T1000 (cell line): ENCODE measurements around the gene ARV1.
"Not testable (repeated sequence)": the region's sequence is repeated elsewhere in the genome, so short reads cannot be mapped to it uniquely, and the experiment has no call there.

ENCODE experiments used
- DNase-seq: peaks from one replicate; lab custom pipeline; 2025; ENCODE audit warnings: mixed read lengths; lab: John Stamatoyannopoulos, UW

Gene ARV1

DNA sequence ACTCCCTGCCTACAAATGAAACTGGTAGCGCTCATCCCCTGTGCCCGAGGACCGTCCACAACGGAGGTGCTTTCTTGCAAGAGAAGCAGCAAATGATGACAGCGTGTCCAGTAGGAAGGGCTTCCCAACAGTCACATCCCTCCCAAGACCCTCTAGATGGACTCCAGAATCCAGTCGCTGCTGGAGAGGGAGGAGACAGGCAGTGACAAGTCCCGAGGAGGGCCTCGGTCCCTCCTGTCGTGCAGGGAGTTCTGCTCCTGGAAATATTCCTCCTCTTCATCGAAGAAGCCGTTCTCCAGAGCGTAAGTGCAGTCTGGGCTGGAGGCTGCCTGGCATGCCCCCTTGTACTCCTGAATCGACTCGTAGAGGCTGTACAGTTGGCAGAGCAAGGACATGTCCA is 40.8 kb downstream of the ARV1 start:
- no peak for DNase-seq

DNA sequence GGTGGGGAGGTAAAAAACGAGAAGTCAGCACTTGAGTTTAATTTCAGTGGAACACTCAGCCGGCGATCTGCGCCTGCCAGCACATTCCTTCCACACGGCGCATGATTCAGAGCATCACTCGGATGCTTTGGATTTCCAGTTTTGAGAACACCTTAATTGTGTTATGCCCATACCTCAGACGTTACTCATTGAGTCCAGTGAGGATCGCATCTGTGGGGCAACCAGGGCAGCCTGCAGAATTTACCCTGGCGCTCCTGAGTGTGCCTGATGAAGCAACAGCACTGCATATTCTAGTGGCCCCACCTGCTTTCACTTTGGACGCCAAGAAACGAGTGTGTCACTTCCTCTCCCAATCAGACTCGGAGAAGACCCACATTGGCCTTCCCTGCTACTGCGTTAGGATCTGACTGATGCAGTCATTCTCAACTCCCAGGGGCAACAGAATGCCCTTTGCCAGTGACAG is 41.3 kb downstream of the ARV1 start:
- DNase-seq: no peak

DNA sequence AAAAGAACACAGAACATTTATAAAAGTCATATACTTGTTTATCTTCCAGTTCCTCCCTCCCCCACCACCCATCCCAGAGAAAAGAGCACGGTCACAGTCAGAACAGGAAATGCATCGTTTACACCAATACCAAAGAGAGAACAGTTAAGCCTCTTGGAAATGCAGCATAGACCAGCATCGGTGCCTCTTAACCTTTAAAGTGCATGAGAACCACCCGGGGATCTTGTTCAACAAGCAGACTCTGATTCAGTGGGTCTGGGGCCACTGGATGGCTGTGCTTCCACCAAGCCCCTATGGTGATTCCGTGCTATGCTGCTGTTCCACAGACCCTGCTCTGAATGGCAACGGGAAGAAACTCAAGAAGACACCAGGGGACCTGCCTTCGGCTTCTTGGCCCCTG is 41.9 kb downstream of the ARV1 start:
- no peak for DNase-seq

DNA sequence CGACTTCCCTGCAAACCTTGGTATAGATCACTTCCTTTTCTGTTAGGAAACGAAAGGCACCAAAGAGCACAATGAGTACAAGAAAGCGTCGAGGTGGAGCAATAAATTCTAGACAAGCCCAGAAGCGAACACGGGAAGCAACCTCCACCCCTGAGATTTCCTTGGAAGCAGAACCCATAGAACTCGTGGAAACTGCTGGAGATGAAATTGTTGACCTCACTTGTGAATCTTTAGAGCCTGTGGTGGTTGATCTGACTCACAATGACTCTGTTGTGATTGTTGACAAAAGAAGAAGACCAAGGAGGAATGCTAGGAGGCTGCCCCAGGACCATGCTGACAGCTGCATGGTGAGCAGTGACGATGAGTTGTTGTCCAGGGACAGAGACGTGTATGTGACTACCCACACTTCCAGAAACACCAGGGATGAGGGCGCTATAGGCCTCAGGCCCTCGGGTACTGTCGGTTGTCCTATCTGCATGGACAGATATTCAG is 42.7 kb downstream of the ARV1 start:
- DNase-seq: no peak

DNA sequence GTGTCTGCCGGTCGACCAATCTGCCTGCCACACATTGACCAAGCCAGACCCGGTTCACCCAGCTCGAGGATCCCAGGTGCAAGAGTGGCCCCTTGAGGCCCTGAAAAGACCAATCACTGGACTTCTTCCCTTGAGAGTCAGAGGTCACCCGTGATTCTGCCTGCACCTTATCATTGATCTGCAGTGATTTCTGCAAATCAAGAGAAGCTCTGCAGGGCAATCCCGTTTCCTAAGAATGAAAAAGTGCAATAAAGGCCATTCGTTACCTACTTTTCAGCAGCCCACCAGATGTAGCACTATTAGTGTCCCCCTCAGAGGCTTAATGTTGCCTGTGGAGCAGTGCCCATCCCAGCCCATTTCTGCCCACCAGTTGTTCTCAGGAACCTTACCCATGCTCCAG is 43.6 kb downstream of the ARV1 start:
- DNase-seq: not testable (repeated sequence)

DNA sequence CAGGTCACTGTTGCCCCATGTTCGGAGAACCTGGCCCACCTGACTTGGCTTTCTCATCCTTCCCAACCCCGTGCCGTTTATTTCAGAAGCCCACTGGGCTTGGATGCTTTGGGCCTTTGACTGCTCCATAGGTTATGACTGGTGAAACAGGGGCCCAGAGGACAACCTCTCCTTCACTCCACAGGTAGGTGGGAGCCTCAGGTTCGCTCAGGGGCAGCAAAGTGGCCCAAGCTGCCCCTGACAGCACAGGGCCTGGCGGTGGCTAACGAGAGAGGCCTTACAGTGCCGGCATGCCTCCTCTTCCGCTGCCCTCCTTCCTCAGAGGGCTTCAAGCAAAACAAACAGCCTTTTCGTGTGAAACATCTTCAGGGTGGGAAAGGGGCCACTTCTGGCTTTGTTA is 44.3 kb downstream of the ARV1 start:
- DNase-seq: no peak

DNA sequence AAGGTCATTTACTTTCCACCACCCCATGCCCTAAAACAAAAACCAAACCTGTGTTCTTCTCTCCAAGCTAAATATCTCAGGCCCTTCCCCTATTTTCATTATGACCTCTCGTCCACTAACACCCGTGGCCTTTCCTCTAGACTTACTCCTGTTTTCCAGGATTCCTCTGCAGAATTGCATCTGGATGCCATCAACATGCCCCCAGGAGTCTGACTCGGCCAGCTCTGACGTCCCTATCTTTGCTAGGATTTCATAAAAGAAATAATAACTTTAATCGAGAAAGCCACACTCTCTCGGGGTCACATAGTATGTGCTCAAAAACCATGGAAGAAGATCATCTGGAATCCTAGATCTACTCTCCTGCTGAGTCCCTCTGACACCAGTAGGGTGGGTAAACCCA is 47.7 kb downstream of the ARV1 start:
- no peak for DNase-seq

DNA sequence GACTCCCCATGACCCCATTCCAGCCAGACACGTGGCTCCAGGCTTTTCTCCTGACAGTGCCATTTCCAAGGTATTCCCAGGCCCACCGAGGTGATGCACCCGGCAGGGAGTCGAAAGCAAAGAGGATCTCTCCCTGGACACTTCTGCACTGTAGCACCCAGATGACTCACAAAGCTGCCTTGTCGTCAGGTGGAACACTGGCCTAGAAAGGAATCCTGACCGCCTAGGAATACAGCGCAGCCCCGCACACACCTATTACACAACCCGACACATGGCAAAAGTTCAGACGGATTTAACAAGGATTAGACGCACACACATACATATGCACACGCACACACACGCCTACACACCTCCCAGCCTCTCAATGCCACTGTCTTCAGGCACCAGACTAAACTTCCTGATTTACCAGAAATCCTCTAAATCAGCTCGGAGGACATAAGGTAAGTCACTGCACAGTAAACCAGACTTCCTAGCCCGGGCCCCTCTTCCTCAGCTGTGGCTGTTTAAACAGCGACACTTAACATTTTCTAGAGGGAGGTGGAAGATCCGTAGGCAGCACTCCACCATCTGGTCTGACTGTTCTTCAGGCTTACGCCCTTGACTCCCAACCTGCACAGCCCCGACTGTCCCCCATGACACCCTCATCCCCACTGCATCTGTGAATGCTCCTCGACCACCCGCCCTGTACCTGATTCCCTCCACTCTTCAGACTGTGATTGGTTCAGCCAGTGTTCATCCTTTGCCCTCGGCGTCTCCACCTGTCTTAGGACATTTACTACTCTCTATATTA is 48.4 kb downstream of the ARV1 start:
- no peak for DNase-seq

DNA sequence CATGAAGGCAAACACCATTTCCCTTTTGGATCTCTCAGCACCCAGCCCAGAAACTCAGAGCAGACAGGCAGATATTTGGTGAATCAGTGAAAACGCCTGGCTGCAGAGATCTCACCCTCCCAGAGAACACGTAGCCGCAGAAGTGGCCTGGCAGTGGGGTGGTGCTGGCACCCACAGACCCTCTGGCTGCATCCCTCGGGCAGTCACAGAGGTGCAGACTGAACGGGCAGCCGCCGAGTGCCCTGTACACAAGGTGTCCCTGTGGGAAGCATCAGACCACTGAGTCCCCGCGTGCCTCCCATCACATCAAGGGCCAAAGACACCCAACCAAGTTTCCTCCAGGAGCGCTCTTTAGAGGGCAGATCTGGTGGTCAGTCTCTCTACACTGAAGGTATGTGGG is 49.1 kb downstream of the ARV1 start:
- no peak for DNase-seq

DNA sequence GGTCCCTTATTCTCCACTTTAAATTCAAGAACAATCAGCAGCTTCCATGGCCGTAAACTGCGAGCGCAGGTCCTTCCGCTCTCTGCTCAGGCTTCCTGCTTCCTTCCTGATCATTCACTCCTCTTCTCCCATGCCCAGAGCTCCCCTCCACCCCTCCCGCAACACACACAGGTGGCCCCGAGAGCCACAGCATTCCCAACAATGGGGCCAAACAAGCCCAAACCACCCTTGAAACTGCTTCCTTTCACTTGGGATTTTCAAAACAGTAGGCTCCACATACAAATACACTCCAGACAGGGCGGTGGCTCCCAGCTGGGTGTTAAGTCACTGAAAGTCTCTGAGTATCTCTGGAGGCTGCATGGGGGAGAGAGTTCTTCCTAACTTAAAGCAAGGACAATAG is 49.8 kb downstream of the ARV1 start:
- DNase-seq: no peak

DNA sequence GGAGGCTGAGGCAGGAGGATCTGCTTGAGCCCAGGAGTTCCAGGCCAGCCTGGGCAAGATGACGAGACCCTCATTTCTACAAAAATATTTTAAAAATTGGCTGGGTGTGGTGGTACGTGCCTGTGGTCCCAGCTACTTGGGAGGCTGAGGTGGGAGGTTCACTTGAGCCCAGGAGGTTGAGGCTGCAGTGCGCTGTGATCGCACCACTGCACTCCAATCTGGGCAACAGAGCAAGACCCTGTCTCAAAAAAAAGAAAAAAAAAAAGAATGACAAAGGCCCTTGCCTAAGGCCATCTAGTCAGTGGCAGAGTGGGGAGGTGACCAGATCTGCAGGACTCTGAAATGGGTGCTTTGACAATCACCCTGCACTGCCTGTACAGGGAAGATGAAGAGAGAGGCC is 50.4 kb downstream of the ARV1 start:
- DNase-seq: not testable (repeated sequence)

DNA sequence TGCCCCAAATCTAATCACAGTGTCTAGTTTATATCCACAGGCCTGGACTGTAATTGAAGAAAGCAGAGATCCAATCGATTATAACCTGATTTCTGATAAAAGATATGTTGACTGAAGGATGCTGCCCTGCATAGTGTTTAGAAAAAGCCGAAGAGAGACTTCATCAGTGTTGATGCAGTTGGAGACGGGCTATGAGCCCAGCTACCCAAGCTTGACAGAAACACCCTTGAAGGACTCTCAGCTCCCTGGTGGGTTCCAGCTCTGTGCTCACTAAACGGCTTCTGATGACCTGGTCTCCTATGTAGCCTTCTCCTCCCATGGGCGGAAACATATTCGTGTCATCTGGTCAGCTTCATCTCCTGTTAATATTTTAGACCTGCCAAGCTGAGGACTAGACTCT is 50.9 kb downstream of the ARV1 start:
- DNase-seq: no peak

DNA sequence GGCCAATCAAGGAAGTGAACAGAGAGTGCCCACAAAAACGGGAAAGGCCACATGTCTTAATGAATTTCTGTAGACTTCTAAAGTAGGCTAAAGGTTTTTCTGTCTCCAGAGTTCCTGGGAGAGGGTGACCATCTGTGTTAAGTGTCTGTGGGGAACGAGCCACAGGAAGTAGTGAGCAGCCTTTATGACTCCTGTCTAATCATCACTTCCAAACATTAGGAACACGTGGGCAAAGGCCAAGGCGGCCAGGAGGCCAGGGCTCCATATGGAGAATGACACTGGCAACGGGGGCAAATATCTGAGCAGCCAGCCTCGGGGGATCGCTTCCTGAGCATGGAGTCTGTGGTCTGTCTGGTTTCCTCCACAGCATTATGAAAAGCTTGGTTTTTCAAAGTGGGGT is 54.1 kb downstream of the ARV1 start:
- DNase-seq: no peak

DNA sequence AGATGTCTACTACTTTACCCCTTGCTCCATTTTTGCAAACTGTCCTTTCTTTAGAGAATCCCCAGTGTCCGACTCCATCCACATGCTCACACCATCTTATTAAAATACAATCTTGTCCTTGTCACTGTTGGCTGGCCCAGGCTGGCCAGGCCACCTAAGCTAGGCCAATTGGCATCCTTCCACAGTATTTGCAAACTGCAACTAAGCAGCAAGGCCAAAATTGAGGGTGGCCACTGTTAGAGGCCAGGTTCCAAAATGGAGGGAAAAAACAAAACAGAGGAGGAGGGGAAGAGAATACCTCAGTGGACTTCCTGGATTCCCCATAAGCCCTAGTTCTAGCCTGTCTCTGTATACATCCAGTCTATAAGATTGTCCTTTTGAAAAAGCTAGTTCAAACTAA is 56.9 kb downstream of the ARV1 start:
- no peak for DNase-seq

DNA sequence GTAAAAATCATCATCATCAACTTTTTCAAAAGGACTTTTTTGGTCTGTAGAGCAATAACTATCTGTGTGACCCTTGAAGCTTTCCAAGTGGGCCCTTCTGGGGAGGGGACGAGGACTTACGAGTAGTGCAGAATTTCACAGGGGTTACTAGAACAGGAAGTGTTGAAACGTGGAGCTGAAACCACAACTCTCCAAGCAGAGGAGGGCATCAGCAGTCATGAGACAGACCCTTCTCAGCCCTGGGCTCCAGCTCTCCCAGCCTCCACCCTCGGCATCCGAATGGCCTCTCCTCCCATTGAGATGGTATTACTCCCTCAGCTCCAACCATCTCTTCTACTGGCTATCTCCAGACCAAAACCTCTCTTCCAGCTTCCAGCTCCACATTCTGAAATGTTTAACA is 57.5 kb downstream of the ARV1 start:
- no peak for DNase-seq

DNA sequence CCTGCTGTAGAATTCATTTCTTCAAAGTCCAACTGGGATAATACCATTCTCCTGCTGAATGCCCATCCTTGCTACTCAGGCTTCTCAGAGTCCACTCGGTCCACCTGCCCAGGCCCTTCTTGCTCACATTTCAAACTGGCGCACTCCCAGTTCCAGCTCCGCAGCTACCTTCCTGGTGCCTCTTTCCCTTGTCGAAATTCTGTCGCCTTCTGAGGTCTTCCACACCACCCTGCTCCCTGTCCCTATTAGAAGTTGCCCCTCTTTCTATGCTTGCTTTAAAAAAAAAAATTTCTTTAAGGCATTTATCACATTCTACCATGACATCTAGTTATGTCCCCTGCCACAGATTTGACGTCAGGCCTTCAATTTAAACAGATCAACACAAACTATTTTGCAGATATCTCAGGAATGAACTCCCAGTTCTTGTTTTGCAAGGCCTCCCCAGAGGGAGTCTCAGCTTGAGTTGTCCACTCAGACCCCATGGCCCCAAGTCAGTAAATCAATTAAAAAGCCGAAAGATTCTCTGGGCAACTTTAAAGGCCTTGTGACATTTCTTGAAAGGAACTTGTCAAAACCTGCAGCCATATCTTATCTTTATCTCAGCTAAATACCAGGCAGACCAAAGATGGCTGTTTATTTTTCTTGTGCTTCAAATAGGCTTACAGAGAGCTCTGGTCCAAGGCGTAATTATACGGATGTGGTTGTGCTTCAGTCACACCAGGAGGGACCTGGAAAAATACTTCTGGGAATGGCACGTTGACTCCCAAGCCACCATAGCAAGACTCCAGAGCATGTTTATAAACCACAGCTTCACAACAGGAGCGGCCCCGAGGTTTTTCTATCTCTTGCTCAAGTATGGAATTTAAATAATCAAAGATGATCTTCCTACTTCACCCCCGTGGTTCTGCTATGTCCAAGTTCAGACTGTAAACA is 59.0 kb downstream of the ARV1 start:
- DNase-seq: no peak

DNA sequence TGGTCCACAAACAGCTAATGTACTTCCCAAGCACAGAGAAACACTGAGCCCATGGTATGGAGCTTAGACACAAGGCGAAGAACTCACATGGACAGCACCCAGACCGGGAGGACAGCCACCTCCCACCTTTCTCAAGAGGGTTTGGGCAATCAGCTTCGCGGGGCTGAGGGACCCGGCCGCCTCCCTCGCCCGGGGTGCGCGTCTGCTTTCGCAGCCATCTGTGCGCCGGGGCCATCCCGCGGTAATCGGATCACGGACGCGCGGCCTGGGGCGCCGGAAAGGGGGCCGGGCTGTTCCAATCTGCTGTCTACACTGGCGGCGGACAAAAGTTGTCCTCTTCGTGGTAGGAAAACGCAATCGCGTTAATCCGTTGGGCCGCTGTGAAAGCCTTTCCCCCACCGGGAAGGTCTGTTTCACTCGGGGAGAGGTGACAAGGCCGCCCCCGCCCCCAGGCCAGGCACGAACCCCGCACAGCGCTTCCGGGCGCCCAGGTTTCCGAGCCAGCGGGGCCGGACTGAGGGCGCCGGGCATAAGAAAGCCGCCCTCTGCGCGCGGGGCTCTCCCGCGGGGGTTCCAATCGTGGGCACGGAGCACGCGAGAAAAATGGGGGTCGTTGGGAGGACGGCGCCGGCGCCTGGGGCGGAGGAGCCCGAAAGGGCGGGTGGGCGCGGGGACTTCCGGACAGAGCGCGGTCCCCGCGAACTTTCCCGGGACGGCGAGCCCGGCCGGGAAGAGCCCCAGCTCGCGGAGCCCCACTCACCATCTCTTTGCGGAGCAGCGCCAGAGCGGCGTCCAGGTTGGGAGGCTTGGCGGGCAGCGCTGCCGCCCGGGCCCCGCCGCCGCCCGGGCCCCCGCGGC is 60.5 kb downstream of the ARV1 start:
- DNase-seq: no peak

DNA sequence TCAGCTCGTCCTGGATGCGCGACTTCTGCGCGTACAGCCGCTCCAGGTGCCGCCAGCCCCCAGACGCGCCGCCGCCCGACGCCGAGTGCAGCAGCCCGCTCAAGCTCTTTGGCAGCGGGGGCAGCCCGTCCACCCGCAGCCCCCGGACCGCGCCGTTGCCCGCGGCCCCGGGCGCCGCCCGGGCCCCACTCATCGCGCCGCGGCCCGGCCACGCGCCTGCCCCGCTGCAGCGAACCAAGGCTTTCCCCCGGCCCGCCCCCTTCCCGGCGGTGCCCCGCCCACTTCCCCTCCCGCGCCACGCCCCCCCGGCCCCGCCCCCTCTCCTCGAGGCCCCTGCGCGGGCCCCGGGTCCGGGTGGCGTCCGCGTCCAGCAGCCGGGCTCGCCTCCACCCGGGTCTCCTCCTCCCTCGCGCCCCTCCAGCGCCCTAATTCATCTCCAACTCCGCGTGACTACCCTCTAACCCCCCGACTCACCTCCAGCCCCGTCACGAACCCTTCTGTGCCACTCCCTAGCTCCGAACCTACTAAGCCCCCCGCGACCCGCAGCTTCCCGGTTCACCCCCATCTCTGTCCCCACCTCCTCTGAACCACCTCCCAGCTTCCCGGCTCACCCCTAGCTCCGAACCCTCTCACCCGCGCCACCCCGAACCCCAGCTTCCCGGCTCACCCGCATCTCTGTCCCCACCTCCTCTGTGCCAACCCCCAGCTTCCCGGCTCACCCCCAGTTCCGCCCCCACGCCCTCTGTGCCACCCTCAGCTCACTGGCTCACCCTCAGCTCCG is 61.3 kb downstream of the ARV1 start, which contains the start of gene FAM89A:
Gene FAM89A, minus strand, starts transcription at position 236 of the 781 bp plus-strand sequence. Its CDS starts 43 bp downstream, at position 193.
- peak; percentile 36 for DNase-seq

DNA sequence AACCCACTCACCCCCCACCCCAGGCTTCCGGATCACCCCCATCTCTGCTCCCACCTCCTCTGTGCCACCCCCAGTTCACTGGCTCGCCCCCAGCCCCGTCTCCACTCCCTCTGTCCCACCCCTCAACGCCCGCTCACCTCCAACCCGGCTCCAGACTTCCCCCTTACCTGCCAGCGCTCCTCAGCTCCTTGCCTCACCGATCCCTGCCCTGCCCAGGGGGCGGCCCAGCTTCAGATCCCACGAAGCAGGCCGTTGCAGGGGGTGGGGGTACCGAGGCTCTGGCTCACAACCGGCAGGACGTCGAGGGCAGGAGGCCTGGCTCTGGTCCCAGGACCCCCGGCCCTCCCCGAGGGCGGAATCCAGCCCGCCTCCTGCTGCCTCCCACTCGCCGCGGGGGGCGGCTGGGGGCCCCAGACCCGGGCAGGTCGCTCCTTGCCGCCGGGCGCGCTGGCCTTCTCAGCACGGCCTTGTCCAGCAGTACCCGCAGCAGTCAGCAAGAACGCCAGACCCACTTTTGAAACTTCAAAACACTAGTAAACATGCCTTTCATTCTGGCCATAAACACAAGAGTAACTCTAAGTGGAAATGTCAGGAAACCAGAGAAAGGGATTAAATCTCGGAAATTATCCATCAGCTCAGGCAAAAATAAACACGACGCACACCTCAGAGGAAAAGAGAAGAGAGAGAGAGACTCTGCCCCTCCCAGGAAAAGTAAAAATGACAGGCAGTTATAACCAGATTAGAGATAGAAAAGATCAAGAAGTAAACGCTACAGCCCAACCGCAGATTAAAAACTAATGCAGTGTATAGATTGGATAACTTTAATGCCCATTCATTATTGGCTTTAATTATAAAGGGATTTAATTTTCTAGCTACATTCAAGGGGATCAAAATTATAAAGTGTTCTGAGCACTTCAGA is 62.2 kb downstream of the ARV1 start:
- DNase-seq: no peak

DNA sequence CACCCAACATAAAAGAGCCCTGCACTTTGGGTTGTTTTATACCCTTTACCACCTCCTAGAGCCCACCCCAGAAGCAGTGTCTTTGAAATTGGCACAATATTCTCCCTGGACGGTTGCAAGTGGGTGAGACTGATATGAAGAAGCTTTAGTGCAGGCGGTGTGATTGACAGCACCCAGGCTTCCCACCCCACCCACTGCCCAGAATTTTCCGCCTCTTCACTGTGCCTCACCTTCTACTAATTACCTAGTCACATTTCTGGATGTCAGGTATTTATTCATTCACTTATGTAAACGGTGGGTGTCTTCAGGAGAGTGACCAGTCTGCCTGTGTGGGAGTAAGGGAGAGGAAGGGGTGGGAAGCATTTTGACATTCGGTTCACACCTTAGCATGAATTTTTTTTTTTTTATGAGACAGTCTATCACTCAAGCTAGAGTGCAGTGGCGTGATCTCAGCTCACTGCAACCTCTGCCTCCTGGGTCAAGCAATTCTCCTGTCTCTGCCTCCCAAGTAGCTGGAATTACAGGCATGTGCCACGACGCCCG is 62.9 kb downstream of the ARV1 start:
- no peak for DNase-seq
